ENCODE measurements around the gene ATP6V0A4. TPM values are rescaled to one million over a fixed set of nuclear protein-coding genes. Genes with fewer than 3 reads are reported as not detected.

Gene ATP6V0A4
- total RNA-seq, 4 donors from 2014 or later: not detected

- no peak for DNase-seq (ENCODE audit: extremely low spot score)
- TF ChIP-seq POLR2AphosphoS5 (IDR thresholded peaks at IDR 0.05): no peak
- no peak for TF ChIP-seq EP300 (IDR thresholded peaks at IDR 0.05)
- TF ChIP-seq, protein P1, sequence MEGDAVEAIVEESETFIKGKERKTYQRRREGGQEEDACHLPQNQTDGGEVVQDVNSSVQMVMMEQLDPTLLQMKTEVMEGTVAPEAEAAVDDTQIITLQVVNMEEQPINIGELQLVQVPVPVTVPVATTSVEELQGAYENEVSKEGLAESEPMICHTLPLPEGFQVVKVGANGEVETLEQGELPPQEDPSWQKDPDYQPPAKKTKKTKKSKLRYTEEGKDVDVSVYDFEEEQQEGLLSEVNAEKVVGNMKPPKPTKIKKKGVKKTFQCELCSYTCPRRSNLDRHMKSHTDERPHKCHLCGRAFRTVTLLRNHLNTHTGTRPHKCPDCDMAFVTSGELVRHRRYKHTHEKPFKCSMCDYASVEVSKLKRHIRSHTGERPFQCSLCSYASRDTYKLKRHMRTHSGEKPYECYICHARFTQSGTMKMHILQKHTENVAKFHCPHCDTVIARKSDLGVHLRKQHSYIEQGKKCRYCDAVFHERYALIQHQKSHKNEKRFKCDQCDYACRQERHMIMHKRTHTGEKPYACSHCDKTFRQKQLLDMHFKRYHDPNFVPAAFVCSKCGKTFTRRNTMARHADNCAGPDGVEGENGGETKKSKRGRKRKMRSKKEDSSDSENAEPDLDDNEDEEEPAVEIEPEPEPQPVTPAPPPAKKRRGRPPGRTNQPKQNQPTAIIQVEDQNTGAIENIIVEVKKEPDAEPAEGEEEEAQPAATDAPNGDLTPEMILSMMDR (IDR thresholded peaks at IDR 0.05): no peak
- TF ChIP-seq POLR2A (IDR thresholded peaks at IDR 0.05; ENCODE audit: low read depth): no peak
- Histone ChIP-seq H3K4me3 (no peak overlapping the region), H3K9me3 (no peaks in the 10 kb centered on the region), H3K27ac (replicated peaks in 1 of 4) (no peak overlapping the region), H3K36me3 (no peaks in the 10 kb centered on the region), H3K4me1 (no peaks in the 10 kb centered on the region), H3K27me3 (peaks cover 0 to 2% (median 0%) of the 10 kb centered on the region in 4 donors)
- WGBS: 55% methylated on average over 2 of the region's 2 CpGs
- intact Hi-C loops (cut with DNase I): no loop called here
Observed at GRCh38 chr7:138768241-138768640, 29.8 kb downstream of the ATP6V0A4 start.

GRCh38 chr7:138756591-138757242, 41.3 kb downstream of the ATP6V0A4 start:
- 52% methylated on average over 4 of the region's 4 CpGs for WGBS
- H3K36me3 ChIP-seq: no peaks in the 10 kb centered on the region

GRCh38 chr7:138755842-138756590, 42.0 kb downstream of the ATP6V0A4 start:
- H3K27ac ChIP-seq (replicated peaks in 1 of 4): no peak overlapping the region
- no peak overlapping the region for H3K4me3 ChIP-seq
- no peaks in the 10 kb centered on the region for H3K4me1 ChIP-seq
- peaks cover 0 to 9% (median 0%) of the 10 kb centered on the region in 4 donors for H3K27me3 ChIP-seq
- intact Hi-C loops (cut with DNase I): no loop called here
- DNase-seq (ENCODE audit: extremely low spot score): no peak
- no peaks in the 10 kb centered on the region for H3K36me3 ChIP-seq
- WGBS: 60% methylated on average over 4 of the region's 4 CpGs
- H3K9me3 ChIP-seq: no peaks in the 10 kb centered on the region
- no peak for TF ChIP-seq EP300 (IDR thresholded peaks at IDR 0.05)
- TF ChIP-seq POLR2A (IDR thresholded peaks at IDR 0.05; ENCODE audit: low read depth): no peak
- TF ChIP-seq, protein P1 (IDR thresholded peaks at IDR 0.05): no peak
- no peak for TF ChIP-seq POLR2AphosphoS5 (IDR thresholded peaks at IDR 0.05)

More at GRCh38 chr7:138756591-138757242, 41.3 kb downstream of the ATP6V0A4 start:
- no peak for DNase-seq (ENCODE audit: extremely low spot score)
- no peaks in the 10 kb centered on the region for H3K4me1 ChIP-seq
- TF ChIP-seq POLR2AphosphoS5 (IDR thresholded peaks at IDR 0.05): no peak
- TF ChIP-seq EP300 (IDR thresholded peaks at IDR 0.05): no peak
- TF ChIP-seq, protein P1 (IDR thresholded peaks at IDR 0.05): no peak
- TF ChIP-seq POLR2A (IDR thresholded peaks at IDR 0.05; ENCODE audit: low read depth): no peak
- intact Hi-C loops (cut with DNase I): no loop called here
- H3K27me3 ChIP-seq: peaks cover 0 to 2% (median 0%) of the 10 kb centered on the region in 4 donors
- no peaks in the 10 kb centered on the region for H3K9me3 ChIP-seq
- H3K4me3 ChIP-seq: no peak overlapping the region
- H3K27ac ChIP-seq (replicated peaks in 1 of 4): no peak overlapping the region

GRCh38 chr7:138755331-138755747, 42.7 kb downstream of the ATP6V0A4 start:
- WGBS: 73% methylated on average over 9 of the region's 10 CpGs

More at GRCh38 chr7:138755331-138755747, 42.7 kb downstream of the ATP6V0A4 start:
- TF ChIP-seq POLR2A (IDR thresholded peaks at IDR 0.05; ENCODE audit: low read depth): no peak
- TF ChIP-seq POLR2AphosphoS5 (IDR thresholded peaks at IDR 0.05): no peak
- TF ChIP-seq, protein P1 (IDR thresholded peaks at IDR 0.05): no peak
- Histone ChIP-seq H3K27me3 (peaks cover 0 to 16% (median 0%) of the 10 kb centered on the region in 4 donors), H3K36me3 (no peaks in the 10 kb centered on the region), H3K4me1 (no peaks in the 10 kb centered on the region), H3K4me3 (no peak overlapping the region), H3K27ac (replicated peaks in 1 of 4) (no peak overlapping the region), H3K9me3 (no peaks in the 10 kb centered on the region)
- intact Hi-C loops (cut with DNase I): no loop called here
- no peak for DNase-seq (ENCODE audit: extremely low spot score)

All from esophagus muscularis mucosa (tissue), 4 donors.